ENCODE measurements around the gene VSX1.
A peak's percentile ranks its signal among the peaks of the same experiment; 100 is the strongest.

VSX1 gene

DNA sequence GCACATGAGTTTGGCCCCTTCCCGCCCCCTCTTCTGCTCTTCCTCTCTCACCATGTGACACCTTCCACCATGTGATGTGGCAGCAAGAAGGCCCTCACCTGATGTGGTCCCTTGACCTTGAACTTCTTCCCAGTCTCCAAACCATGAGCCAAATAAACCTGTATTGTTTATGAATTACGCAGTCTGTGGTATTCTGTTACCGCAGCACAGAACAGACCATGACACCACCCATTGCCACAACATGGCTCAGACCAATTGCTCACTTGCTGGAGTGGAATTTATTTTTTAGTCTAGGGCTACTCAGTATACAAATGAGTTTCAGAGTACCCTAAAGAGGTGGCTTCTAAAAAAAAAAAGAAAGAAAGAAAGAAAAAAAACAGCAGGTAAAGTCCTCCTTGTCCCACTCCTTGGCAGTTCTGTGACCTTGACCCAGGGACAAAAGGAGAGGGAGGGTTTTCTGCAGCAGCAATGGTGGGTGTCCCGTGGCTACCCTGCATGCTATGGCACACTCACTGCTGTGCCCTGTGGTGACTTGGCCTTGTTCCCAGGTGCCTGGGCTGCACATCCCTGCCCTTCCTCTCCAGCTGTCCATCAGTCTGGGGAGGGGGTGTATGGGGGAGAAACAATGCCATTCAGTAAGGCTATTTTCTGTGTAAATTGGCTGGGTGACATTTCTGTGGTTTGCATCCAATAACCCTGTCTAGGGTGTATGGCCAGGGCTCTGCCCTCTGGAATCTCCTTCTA lies 5.4 kb upstream of the VSX1 start:
- no peak for DNase-seq (ENCODE audit: low read depth in 4 of 4, low spot score in 1 of 4)

DNA sequence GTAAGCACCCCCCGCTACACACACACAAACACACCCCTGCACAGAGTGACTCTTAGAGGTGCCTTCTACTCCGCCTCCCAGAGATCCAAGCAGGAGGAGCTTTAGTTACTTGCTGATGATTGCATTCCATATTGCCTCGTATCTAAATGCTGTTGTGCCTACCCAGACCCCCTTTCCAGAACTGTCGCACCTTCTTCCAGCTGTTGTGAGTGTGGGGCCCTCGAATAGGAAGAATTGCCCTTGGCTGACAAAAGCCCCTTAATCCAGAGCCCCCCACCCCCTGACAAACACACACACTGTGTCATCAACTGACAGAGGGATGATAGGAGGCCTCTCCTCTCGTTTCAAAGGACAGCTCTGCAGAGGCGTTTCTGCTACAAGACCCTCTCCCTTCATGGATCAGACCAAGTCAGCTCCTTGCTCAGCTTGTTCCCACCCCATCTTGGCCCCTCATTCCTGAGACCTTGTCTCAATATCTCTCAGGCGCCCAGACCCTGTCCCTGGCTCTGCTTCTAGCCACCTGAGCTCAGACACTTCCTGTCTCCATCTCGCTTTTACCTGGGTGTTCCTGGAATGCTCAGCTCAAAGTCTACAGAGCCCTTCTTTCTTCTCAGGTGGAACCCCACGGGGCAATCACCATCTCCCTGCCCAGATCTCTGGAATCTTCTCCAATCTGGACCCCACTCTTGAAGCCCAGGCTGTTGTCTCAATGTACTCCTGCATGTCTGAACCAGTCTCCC lies 4.0 kb upstream of the VSX1 start:
- DNase-seq (ENCODE audit: low read depth in 4 of 4, low spot score in 1 of 4): no peak

DNA sequence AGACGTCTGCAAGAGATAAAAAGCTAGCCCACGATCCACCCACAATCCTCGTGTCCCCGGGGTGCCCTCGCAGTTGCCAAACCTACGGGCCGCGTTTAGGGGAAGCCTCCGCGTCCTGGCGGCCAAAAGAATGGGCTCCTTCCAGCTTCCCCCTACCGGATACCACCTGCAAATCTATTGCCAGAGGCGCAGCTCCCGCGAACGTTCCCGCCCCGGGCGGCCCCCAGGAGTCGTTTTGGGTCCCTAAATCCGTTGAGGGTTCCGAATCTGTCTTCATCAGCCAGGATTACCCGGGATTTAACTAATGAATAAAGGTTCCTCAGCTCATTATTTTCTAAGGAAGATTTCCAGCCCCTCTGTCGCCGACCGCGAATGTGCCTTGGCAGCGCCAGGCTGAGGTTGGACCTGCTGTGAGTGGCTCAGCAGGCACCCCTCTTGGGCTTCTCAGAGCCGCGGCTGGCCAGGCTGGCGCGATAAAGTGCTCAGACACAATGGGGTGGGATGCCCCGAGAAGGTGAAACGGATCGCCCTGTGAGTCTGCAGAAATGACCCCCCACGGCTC lies 2.8 kb upstream of the VSX1 start:
- no peak for DNase-seq (ENCODE audit: low read depth in 4 of 4, low spot score in 1 of 4)

DNA sequence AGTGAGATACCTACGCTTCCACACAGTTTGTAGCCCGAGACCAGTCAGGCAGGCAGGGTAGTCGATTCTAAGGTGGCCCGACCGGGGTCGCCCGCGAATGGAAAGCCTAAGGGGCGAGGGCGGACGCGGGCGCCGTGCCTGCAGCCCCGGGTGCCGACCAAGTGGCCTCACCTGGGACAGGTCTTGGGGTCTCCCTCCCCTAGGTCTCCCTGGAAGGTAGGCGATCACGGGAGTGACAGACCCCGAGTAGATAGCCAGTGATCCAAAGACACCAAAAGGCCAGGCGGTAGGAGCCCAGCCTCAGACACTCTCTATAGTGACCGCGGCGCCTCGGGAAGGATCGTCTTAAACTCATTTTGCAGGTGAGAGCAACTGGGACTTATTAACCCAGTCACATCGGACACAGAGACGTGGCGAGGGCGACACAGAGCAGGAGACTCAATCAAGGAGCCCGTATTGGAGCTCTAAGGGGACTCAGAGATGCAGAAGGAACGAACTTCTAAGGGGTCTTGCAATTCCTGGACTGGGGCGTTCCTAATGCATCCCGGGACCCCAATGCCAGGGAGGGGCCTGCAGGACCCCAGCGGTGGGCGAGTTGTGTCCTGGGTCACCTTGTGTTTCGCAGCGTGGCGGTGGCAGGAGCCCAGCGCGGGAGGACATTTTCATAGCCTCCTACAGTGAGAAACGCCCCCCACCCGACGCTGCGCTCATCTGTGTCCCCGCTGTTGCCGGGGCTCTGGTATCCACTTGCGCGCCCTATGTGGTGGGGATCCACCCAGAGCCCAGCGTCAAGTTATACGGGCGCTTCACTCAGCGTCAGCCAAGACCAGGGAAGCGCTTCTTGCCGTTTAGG lies 2.1 kb upstream of the VSX1 start:
- DNase-seq (ENCODE audit: low read depth in 4 of 4, low spot score in 1 of 4): no peak

DNA sequence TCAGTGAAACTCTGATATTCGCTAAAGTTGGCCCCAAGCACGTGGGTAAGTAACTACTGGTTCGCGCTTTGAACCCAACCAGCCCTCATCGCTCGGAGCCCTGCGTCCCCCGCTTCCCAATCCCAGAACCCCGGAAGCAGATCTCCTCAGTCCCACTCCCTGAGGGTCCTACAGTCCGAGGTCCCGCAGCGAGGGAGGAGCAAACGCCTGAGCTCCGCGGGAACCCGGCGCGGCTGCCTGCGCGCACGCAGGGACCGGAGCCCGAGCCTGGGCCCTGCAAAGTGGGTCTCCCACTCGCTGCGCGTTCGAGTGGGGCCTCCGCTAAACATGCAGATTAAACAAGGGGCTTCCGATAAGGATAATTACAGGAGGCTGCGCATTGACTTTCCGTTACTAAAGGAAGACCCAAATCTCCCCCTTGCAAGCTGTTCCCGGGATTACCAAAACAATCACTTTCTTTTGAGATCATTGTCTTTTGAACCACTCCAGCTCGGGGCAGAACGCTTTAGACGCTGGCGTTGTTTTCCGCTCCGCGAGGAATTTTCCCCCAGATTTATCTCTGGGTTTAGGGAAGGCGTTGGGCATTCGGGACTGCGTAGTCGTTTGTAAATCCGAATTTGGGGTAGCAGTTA lies 1.3 kb upstream of the VSX1 start:
- no peak for DNase-seq (ENCODE audit: low read depth in 4 of 4, low spot score in 1 of 4)

- no peak for DNase-seq (ENCODE audit: low read depth in 4 of 4, low spot score in 1 of 4)
These were observed 545 bp upstream of the VSX1 start for GRCh38 chr20:25082498-25082873.

DNA sequence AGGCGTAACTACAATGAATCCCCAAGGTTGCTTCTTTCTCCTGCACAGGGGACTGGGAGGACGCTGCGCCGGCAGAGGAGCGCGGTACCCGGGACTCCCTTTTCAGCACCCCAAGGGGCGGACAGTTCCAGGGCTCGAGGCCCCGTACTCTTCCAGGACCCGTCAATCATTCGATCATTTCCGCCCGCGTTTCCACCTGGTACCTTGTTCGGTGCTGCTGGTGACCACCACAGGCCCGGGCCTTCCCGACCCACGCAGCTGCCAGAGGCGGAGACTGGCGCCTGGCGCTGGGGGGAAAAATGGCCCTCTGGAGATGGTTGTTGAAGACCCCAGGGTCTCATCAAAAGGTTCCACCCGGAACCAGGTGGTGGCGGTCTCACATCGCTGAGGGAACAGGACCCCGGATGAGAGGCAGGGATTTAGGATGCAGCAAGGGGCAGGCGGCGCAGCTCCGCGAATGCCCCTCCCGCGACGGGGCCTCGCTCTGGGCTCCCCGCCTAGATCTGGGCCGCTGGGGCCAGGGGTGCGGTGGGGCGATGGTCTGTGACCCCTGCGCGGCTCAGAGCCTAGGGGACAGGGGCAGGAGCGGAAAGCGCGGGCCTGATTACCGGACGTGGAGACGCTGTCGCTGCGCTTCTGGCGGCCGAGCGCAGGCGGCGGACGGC lies 744 bp downstream of the VSX1 start:
- DNase-seq (ENCODE audit: low read depth in 4 of 4, low spot score in 1 of 4): peak in 1 of 4 experiments; percentile 28

DNA sequence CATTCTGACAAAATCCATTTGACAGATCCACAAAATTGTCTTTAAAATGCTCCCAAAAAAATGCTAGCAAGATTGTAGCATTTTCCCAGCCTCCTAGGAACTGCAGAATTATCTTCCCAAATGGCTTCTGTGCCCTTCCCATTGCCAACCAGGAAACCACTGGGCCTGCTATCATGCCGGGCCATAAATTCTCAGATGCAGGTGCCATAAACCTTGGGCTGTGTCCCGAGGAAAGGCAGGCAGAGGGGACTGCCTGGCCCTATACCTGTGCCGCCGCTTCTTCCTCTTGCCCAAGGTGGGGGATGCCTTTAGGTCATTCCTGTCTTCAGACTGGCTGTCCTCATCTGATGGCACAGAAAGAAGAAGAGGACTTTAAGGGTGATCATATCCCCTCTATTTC lies 2.8 kb downstream of the VSX1 start:
- no peak for DNase-seq (ENCODE audit: low read depth in 4 of 4, low spot score in 1 of 4)

GRCh38 chr20:25078662-25079061 lies 3.3 kb downstream of the VSX1 start:
- no peak for DNase-seq (ENCODE audit: low read depth in 4 of 4, low spot score in 1 of 4)

DNA sequence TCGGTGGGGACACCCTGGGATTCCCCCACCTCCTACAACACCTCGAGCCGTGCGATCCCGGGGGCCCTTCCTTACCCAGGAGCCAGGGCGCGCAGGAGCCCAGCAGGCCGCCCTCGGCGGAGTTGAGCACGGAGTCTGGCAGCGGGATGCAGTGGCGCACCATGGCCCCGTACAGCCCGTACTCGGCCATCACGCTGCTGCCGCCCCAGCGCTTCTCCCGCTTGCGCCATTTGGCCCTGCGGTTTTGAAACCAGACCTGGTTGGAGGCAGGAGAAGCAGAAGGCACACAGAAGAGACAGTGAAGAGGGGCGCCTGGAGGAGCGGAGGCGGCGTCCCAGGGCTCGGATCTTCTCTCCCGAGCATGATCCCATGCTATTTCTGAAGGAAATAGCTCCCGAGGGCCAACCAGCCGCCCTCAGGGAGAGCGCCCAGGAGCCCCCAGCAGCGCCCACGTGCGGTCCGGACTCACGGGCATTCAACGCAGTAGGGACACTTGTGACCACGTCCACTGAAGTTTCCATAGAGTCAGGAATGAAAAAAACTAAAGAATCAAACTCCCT lies 4.3 kb downstream of the VSX1 start:
- no peak for DNase-seq (ENCODE audit: low read depth in 4 of 4, low spot score in 1 of 4)

GRCh38 chr20:25076731-25077609 lies 5.0 kb downstream of the VSX1 start:
- DNase-seq (ENCODE audit: low read depth in 4 of 4, low spot score in 1 of 4): no peak

- DNase-seq (ENCODE audit: low read depth in 4 of 4, low spot score in 1 of 4): no peak
These were observed 5.7 kb downstream of the VSX1 start for GRCh38 chr20:25076201-25076600.

- DNase-seq (ENCODE audit: low read depth in 4 of 4, low spot score in 1 of 4): no peak
These were observed 8.4 kb downstream of the VSX1 start for GRCh38 chr20:25073544-25073943.

- DNase-seq (ENCODE audit: low read depth in 4 of 4, low spot score in 1 of 4): no peak
These were observed 9.6 kb downstream of the VSX1 start for GRCh38 chr20:25072226-25072811.

DNA sequence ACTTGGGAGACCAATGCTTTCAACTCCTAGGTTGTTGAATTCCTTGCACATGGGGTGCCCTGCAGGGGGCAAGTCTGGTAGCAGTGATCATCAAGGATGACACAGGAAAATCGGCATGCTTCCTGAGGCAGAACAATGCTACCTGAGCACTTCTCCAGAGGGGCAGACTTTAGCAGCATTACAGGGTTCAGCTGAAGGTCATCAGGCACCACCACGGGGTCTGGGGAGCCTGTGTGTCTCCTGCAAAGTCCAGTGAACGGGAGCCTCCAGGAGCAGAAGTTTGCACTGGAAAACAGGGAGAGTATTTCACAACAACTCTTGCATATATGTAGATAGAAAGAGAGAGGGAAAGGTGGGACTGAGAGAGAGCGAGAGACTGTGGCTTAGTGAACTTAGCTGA lies 10.2 kb downstream of the VSX1 start:
- no peak for DNase-seq (ENCODE audit: low read depth in 4 of 4, low spot score in 1 of 4)

DNA sequence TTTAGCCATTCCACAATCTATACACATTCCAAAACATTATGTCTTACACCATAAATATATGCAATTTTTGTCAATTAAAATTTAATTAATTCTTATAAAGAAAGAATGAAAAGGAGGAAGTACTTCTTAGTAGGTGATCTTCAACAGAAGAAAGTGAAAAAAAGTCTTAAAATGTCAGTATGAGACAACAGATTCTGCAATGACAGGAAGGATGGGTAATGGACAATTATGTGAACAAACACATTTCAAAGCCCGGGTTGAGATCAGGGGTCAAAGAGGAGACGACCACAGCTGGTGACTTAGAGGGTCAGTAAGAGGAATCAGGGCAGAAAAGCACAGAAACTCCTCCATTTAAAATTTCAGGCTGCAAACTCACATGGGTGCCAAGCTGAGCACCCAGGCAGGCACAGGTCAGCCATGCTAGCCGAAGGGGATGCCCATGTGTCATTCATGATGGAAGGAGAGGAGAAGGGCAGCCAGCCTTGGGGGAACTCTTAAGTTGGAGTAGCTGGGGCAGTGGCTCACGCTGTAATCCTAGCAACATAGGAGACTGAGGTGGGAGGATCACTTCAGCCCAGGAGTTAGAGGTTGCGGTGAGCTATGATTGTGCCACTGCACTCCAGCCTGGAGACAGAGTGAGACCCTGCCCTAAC lies 11.0 kb downstream of the VSX1 start:
- DNase-seq (ENCODE audit: low read depth in 4 of 4, low spot score in 1 of 4): no peak

DNA sequence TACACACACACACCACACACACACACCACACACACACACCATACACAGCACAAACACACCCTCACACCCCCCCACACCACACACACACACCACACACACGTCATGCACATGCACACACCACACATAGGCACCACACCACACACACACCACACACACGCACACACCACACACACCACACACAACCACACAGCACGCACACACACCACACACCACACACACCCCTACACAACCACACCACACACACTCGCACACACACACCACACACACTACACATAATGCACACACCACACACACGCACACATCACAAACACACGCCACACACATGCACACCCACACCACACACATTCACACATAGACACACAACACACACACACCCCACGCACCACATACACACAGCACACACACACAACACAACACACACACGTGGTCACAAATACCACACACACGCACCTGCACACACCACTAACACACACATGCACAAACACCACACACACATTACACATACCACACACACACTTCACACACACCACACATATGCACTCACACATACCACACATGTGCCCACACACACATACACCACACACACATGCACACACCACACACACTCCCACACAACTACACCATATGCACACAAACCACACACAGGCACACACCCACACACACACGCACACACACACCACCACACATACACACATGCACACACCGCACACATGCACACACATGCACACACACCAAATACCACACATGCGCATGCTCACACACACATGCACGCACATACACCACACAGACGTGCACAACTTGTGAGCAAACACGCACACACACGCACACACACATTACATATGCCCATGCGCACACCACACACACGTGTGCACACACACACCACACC lies 14.6 kb downstream of the VSX1 start:
- DNase-seq (ENCODE audit: low read depth in 4 of 4, low spot score in 1 of 4): no peak

All from stimulated activated CD4-positive, alpha-beta T cell treated with anti-CD3 and anti-CD28 coated beads, Interleukin-1b, Interleukin-23, amount 100 ng/mL, for 24 hours (primary cell).